Stimulated activated CD4-positive, alpha-beta T cell treated with anti-CD3 and anti-CD28 coated beads, Interleukin-4, amount 100 ng/mL, for 1 hour (primary cell): Measurements from ENCODE around the gene GYS1.

Source experiments
- DNase-seq: peaks from one replicate; pipeline ENCODE4 v3.0.0-alpha.2; 2020

GYS1 gene

DNA sequence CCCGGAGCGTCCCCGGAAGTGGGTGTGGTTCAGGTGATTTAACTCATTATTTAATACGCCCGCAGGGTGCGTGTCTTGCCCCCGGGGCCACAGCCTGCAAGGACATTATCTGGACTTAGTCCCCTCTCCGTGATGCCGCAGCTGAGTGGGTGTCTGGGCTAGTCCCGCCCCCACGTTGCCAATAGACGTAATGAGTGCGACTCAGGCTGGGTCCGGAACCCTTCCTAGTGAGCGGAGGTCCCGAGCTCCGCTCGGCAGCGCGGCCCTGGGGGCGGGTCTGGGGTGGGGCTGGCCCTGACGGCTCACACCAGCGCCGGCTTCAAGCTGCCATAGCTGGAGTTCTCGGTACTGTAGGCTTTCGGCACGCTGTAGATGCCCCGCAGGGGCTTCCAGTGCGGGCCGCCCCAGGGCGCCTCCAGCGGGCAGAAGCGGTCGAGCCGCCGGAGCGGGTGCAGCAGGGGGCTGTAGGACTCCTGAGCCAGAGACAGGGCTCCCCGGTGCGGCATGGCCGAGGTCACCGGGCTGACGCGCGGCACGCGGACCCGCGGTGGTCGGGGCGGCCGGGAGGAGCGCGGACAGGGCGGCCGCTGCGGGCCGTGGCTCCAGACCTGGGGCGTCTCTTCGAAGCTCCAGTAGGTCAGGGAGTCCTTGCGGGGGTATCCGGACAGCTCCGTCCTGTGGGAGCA is 24.7 kb upstream of the GYS1 start:
- DNase-seq: peak; percentile 66

DNA sequence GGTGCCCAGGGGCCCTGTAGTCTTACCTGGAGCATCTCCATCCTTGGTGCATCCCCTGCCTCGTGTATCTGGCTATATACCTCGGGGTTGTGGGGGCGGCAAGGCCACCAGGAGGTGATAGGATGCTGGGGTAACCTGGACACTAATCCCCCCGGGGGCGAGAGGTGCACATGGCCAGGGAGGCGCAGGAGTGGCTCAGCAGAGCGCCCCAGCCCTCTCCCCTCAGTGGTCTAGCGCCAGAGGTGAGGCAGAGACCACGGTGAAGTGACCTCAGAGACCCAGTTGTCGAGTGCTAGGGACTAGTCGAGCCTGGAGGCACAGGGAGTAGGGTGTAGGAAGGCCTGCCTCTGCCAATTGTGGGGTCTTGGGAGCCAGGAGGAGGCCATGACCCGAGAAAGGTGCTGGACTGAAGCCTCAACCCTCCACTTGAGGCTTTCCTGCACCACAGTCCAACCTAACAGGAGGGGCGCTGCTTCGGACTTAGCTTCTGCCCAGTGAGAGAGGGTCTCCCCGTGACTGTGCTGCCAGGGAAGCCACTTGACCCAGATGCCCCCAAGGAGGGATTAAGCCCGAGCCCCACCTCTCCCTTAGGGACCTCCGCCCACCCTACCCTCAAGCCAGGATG is 24.0 kb upstream of the GYS1 start, which contains the start of gene LHB:
Gene LHB (minus strand): TSS at position 51 of the 625 bp plus-strand sequence. CDS start 10 bp downstream, at position 41.
- DNase-seq: no peak

DNA sequence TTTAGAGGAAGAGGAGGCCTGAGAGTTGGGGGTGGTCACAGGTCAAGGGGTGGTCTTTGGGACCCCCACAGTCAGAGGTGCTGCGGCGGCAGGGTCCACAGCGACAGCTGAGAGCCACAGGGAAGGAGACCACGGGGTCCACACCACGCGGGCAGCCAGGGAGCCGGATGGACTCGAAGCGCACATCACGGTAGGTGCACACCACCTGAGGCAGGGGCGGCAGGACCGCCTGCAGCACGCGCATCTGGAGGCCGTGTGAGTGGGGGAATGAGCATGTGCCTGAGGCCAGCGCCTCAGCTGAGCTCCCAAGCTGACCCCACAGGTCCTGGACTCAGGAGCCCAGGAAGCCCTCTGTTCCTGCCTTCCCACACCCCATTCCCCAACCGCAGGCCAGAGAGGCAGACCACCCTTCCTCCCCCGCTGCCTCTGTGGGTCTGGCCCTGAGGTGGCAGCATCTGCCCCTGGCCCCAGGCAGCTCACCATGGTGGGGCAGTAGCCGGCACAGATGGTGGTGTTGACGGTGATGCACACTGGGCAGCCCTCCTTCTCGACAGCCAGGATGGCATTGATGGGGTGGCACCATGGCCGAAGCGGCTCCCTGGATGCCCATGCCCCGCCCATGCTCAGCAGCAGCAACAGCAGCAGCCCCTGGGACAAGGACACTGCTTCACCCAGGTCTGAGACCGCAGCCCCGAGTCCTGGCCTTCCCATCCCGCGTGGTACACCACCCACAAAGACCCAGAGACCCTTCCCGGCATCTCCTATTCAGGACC is 23.1 kb upstream of the GYS1 start:
- DNase-seq: no peak

DNA sequence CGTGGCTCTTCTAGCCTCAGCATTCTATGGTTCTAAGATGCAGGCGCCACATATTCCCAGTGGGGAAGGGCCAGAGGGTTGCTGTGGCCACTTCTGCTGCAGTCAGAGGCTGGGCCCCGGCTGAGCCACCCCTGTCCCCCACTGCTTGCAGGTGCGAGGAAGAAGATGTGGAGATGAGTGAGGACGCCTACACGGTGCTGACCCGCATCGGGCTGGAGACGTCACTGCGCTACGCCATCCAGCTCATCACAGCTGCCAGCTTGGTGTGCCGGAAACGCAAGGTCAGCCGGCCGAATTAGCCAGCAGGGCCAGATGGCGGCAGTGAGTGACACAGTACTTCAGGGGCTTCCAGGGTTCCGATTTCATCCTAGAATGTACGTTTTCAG is 21.8 kb upstream of the GYS1 start:
- no peak for DNase-seq

DNA sequence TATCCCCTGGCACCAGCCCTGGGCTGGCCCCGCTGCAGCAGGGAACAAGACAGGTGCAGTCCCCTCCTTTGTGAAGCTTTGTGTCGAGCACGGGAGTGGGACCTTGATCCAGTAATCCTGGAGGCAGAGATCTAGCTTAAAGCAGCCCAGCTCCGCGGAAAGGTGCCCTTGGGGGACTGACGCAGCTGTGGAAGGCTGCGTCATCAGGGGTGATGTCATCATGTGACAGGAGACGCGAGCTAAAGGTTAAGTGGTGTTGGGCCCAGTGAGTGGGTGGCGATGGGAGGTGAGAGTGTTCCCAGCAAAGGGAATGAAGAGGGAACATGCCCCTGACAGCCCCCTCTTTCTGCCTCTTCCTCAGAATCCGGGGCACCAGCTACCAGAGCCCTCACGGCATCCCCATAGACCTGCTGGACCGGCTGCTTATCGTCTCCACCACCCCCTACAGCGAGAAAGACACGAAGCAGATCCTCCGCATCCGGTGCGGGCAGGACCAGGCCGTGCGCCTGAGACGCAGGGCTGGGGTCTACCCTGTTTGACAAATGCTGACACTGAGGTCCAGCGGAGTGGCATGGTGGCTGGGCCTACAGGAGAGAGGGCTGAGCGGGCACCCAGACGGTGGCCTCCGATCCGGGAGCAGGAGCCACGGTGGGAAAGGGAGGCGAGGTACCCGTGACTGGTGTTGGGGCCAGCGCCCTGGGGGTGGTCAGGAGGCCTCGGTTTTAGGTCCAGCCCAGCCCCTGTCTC is 21.2 kb upstream of the GYS1 start:
- no peak for DNase-seq

DNA sequence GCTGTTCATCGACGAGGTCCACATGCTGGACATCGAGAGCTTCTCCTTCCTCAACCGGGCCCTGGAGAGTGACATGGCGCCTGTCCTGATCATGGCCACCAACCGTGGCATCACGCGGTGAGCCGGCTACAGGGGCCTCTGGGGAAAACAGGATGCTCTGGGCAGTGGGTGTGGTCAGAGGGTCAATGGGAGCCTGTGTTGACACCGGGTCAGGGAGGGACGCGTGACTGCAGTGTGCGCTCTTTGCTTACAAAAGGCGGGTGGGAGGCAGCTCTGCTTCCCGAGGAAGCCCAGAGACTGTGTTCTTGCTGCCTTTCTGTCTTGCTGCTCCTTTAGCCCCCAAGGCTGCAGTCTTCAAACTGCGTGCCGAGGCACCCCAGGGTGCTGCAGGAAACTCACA is 18.1 kb upstream of the GYS1 start:
- DNase-seq: no peak

DNA sequence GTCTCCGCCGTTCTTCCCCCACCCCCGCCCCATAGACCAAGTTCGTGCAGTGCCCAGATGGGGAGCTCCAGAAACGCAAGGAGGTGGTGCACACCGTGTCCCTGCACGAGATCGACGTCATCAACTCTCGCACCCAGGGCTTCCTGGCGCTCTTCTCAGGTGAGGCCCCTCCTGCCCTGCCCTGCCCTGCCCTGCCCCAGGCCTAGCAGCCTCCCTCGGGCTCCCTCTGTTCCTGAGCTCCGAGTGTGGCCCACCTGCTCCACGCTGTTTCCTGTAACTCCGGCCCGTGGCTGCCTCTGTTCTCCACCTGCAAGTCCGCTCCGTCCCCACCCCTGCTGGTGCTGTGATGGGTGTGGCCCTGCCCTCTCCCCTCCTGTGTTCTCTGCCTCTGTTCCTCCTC is 17.3 kb upstream of the GYS1 start:
- no peak for DNase-seq

DNA sequence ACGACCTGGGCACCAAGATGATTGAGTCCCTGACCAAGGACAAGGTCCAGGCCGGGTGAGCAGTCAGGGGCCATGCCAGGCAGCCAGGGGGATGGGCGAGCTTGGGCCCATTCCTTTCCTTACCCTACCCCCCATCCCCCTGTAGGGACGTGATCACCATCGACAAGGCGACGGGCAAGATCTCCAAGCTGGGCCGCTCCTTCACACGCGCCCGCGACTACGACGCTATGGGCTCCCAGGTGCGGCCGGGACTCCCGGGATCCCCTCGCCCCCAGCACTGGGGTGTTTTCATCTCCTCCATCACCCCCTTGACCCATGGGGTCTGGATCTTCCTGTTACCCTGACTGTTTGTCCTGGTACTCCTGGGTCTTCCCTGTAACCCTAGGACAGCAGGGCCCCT is 16.7 kb upstream of the GYS1 start:
- no peak for DNase-seq

DNA sequence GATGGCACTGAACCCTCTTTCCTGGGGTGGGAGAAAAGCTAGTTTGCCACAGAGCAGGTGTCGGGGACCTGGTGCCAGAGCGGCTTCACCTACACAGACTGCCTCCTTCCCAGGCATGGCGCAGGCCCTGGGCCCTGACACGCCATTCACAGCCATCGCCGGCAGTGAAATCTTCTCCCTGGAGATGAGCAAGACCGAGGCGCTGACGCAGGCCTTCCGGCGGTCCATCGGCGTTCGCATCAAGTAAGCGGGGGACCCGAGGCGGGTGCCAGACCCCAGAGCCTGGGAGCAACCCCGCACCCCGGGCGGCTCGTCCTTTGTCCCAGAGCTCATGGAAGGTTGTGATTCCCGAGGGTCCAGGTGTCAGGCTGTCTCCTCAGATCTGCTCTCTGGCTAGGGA is 13.8 kb upstream of the GYS1 start:
- no peak for DNase-seq

DNA sequence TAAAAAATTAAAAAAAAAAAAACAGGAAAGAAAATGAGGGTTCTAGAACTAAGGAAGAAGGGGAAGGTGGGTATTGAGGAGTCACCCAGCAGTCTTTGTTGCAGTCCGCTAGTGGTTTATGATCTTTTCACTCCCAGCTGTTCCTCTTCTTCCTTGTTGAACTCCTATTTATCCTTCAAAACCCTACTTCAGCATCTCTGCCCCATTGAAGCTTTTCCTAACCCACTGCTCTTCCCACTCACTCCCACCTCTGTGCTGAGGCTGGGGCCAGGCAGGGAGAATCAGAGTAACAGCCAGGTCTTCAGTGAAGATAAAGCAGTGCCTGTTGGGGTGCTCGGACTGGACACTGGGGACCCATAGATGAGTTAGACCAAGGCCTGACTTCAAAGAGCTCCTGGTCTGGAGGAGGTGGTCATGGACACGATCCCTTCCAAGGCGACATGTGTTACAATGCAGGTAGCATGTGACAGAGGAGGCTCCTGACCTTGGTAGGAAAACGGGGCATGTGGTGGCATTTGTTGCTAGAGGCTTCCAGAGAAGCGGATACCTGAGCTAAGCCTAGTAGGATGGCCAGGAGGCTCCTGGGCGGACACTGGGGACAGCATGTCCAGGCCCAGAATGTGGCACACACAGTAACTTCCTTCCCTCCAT is 12.0 kb upstream of the GYS1 start:
- no peak for DNase-seq

DNA sequence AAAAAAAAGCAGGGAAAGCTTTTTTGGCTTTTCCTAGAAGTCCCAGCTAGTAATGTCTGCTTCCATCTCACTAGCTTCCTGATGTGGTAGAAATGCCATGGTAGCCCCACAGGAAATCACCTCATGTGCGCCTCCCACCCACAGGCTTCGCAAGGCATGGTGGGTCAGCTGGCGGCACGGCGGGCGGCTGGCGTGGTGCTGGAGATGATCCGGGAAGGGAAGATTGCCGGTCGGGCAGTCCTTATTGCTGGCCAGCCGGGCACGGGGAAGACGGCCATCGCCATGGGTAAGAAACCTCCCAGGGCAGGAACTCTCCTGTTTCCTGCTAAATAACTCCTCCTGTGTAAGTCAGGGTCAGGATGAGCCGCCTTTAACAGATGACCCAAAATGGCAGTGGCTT is 11.0 kb upstream of the GYS1 start:
- DNase-seq: no peak

DNA sequence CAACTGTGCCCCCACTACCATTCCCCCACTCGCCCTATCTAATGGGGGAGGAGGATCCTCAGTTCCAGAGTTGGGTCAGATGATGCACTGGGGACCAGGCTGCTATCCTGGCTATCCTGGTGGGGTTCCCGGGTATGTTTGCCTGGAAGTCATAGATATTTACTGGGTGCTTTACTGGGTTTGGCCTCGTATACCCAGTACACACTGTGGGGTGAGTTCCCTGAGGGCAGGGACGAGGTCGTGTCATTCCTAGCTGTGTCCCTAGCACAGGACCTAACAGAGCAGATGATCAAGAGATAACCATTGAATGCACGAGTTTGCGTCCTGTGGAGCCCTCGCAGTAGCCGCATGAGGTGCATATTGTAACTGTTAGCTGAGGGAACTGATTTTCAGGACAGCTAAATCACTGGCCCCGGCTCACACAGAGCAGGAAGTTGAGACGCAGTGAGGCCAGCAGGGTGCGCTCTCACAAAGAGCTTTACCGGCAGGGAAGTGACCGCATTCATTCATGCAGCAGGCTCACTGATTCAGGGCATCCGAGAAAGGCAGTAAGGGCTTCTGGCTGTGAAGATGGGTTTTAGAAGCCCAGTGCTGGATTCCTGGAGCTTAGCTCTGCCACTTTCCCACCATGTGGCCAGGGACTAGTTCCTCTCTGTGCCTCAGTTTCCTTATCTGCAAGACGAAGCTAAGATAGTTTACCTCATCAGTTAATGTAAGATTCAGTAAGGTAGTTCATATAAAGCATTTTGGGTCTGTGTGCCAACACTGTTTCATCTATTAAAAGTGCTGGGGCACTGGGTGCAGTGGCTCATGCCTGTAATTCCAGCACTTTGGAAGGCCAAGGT is 6.6 kb upstream of the GYS1 start:
- peak; percentile 65 for DNase-seq

DNA sequence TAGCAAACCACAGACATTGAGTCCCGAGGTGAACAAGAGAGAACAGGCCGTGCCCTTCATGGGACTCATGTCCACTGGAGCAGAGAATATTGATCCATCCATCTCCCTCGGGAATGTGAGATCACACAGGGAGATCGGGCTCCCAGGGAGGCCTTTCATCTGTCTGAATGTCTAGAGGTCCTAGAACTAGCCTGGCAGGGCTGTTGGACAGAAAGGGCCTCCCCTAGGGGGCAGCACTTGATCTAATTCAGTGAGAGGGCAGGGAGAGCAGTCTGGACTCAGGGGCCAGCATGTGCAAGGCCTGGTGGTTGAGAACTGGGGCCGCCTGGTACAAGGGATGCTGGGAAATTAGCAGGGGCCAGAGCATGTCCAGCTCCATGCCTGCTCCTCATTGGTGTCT is 4.9 kb upstream of the GYS1 start:
- peak; percentile 50 for DNase-seq

DNA sequence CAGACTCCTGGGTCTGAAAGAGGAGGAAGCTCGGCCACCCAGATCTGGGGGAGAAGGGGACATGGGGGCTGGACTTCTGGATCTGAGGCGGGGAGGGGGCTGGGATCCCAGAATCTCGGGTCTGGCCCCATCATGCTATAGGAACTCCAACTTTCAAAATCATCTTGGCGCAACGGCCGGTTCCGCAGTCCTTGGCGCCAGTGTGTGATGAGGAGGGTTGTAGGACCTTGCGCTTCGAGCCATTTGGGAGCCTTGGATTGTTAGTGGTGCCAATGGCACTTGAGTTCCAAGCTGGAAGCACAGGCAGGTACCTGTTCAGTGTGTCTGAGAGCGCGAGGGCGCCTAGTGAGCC is 902 bp upstream of the GYS1 start:
- no peak for DNase-seq

DNA sequence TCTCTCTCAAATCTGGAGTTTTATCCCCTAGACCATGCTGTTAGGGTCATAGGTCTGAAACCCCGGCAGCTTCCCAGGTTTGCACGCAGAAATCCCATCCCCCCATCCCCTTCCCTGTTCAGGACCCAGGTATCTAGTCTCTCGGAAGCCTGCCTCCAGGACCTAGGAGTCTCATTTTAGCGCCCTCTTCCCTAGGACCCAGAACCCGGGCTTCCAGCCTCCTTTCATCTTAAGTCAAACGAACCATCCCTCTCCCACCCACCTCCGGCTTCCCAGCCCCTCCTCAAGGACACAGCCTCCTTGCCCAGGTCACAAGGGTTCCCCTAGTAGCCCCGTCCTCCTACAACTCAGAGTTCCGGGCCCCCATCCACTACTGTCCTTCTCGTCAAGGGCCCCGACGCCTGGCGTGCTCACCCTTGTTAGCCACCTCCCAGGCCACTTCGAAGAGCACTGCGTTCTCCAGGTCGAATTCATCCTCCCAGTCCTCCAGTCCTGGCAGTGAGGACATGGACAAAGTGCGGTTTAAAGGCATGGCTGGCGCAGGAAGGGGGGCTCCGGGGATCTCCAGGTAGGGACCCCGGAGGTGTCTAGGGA is 431 bp downstream of the GYS1 start:
- DNase-seq: peak; percentile 26

DNA sequence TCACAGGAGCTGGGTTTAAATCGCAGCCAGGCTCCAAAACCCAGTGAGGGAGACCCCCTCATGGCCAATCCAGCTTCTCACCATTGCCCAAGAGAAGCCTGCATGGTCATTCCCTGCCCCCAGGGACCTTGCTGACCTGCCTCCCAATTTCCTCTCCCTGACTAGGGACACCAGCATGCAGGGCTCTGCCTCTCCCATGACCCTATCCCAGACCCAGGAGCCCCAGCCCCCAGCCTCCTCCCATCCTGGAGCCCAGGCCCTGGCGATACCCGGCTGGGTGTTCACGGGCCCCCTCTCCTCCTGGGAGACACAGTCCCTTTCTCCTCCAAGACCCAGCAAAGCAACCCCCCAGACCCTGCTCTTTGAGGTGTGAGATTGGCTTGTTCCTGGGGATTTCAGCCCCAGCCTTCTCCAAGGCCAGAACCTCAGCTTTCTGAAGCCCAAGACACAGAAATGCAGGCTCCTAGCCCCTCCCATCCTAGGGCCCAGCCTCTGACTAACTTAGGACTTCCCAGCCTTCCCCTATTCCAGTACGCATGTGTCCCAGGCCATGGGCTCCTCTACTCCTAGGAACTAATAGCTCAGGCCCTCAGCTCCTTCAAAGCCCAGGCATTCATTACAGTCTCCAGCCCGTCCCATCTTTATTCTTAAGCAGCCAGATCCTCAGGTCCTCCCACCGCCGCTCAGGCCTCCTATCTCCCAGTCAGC is 1.1 kb downstream of the GYS1 start:
- no peak for DNase-seq

DNA sequence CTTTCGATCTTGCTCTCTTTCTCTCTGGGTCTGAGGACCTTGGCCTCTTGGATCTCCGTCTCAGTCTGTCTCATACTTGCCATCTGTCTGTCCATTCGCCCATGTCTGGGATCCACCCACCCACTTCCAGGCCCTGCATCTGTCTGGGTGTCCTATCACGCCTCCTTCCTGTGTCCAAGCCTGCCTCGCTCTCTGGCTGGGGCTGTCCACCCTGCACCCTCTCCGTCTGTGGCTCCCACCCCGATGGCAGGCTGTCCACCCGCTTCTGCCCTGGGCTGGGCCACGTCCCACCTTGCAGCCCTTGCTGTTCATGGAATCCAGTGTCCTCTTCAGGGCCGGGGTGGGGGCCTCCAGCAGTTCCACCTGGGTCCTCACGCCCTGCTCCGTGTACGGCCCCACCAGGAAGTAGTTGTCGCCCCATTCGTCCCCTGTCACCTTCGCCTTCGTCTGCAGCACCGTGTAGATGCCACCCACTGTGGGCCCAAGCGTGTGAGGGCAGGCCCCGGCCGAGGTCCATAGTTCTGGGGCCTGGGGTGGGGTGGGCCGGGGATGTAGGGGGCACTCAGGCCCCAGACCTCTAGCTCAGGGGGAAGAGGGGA is 2.0 kb downstream of the GYS1 start:
- DNase-seq: no peak

DNA sequence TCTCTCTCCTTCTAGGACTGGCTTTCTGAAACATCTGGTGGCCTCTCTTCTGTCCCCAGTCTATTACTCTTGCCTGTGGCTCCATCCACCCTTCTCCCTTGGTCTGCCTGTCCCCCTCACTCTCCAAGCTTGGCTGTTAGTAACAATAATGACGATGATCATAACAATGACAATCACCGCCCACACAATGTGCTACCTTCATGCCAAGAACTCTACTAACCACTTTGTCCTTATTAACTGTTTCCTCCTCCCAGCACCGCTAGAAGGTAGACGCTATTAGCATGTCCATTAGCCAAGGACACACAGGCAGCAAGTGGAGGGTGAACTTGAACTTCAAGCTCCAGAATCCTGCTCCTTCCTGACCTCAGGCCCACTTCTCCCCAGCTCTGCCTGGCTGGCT is 2.7 kb downstream of the GYS1 start:
- DNase-seq: no peak

DNA sequence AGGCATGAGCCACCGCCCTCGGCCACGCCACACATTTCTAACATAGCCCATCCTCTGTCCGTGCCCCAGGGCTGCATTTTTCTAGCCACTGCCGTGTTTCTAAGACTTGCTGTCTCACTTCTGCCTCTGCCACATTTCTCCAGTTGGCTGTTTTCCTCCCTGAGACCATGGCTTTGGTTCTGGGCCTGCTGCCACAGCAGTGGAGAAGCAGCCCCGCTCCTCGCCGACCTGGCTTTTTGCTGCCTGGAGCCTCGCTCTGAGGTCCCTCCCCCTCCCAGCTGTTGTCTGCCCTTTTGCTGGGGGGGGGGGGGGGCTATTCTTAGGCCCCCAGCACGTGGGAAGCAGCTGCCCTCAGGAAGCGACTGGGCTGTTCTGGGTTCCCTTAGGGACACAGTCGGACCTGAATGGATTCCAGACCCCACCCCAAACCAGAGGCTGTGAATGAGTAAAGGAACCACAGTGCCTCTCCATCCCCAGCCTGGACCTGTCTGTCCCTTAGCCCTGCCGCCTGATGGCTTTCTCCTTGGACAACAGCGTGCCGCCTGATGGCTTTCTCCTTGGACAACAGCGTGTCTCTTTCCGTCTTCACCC is 3.3 kb downstream of the GYS1 start:
- no peak for DNase-seq

DNA sequence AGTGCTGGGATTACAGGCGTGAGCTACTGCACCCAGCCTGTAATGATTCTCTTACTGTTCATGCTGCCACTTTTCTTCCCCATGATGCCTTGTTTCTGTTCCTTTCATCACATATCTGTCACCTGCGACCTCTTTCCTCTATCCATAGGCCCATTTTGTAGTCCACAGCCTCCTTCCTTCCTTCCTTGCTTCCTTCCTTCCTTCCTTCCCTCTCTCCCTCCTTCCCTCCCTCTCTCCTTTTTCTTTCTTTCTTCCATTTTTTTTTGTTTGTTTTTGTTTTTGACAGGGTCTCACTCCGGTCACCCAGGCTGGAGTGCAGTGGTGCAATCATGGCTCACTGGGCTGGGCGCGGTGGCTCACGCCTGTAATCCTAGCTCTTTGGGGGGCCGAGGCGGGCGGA is 4.2 kb downstream of the GYS1 start:
- no peak for DNase-seq
